Adrenal gland (tissue), 19 donors: ENCODE measurements around the gene EPN3. TPM values are rescaled to one million over a fixed set of nuclear protein-coding genes. Genes with fewer than 3 reads are reported as not detected.

Experiments used
- DNase-seq, 7 donors: peaks; one replicate each; pipeline ENCODE4 v3.0.0-alpha.2; 2019 to 2020
- H3K27ac ChIP-seq, 5 donors: fragments of 200-600 bp; sonication (generic) in 4 of 5; 1 replicate in 3 of 5; 2 replicates in 2 of 5; pipeline versions ENCODE4 v1.5.1 to v1.8.0; 2016 to 2020; ENCODE audit warnings: mild to moderate bottlenecking in 1 of 5
- H3K27me3 ChIP-seq: fragments of 200-600 bp; 2 replicates; pipeline ENCODE4 v1.8.0; 2021
- H3K36me3 ChIP-seq, 2 donors: fragments of 200-600 bp; replicated peaks in 1 of 2; 1 replicate in 1 of 2; 2 replicates in 1 of 2; pipeline versions ENCODE4 v1.5.1 to v1.8.0; 2018 to 2022
- H3K4me1 ChIP-seq, 2 donors: fragments of 200-600 bp; replicated peaks in 1 of 2; 1 replicate in 1 of 2; 2 replicates in 1 of 2; pipeline versions ENCODE4 v1.5.1 to v1.8.0; 2018 to 2021
- H3K4me3 ChIP-seq, 4 donors: fragments of 200-600 bp; sonication (generic) in 3 of 4; one replicate each; pipeline ENCODE4 v1.5.1; 2016 to 2018
- H3K9me3 ChIP-seq, 3 donors: fragments of 200-600 bp; sonication (generic) in 1 of 3; replicated peaks in 1 of 3; 1 replicate in 2 of 3; 2 replicates in 1 of 3; pipeline versions ENCODE4 v1.5.1 to v1.8.0; 2016 to 2021
- CTCF ChIP-seq, 6 experiments: fragments of 450-650 bp in 4 of 6; fragments of 200-600 bp in 2 of 6; sonication (generic) in 1 of 6; IDR thresholded peaks; 1 replicate in 5 of 6; 2 replicates in 1 of 6; pipeline versions ENCODE4 v1.5.1 to v1.8.0; 2016 to 2021; ENCODE audit warnings: antibody characterized with exemption in 6 of 6, mild to moderate bottlenecking in 2 of 6, moderate library complexity in 1 of 6
- POLR2A ChIP-seq, 2 donors: fragments of 450-650 bp; IDR thresholded peaks; one replicate each; pipeline ENCODE4 v1.6.1; 2017; ENCODE audit warnings: antibody characterized with exemption in 2 of 2, mild to moderate bottlenecking in 2 of 2, moderate library complexity in 1 of 2
- WGBS, 4 donors: extraction: QIAGEN DNeasy Blood & Tissue Kit in 2 of 4; methylation state at CpG; one replicate each; pipeline versions ENCODE4 v1.1.5 to v1.1.7; 2013 to 2017; 5-methylcytosine and 5-hydroxymethylcytosine counted together
- intact Hi-C, 2 donors: fragments of 100-400 bp; cut with DNase I; formaldehyde crosslinking; loops; one replicate each; pipeline versions ENCODE4 v1.14.1 to v1.15.0; 2022 to 2023
- long read RNA-seq, 10 donors: library from polyadenylated mRNA in 3 of 10; unstranded in 2 of 10; stranded (forward) in 1 of 10; transcript quantifications; one replicate each; pipeline ENCODE4 v2.0.0 and lab custom pipeline, GENCODE V29; 2021 to 2026
- polyA plus RNA-seq, 3 donors: library from polyadenylated mRNA; stranded (reverse); fragments of 200-250 nt in 2 of 3; fragments of 350-450 nt in 1 of 3; fragmentation: Illumina TruSeq in 1 of 3; extraction: RNeasy Lipid Tissue Mini Kit (QIAGEN cat#74804) in 1 of 3; gene quantifications; one replicate each; pipeline ENCODE4 v1.2.3, GENCODE V29; 2013 to 2014
- total RNA-seq, 9 donors: library from RNA; depleted of rRNA in 4 of 9; stranded (reverse); fragments of >200 nt in 4 of 9; fragments of 120-200 nt in 1 of 9; fragmentation: NEBNext Ultra II Directional in 1 of 9; extraction: Animal tissue kit (Norgen Biotek cat#: 25700) in 1 of 9; gene quantifications; one replicate each; pipeline versions ENCODE4 v1.1.0 to v1.2.4, GENCODE V29; 2013 to 2023
- donor health status: healthy with polysubstance abuse.
- donor health status: Bipolar disorder and iron deficiency.
- donor health status: DM: yes; HTN: yes; CAD: no.
- donor health status: DM: no; HTN: no; CAD: no.
- donor health status: DM: no; HTN: no; CAD: no.
- donor health status: DM: yes; HTN: yes; CAD: no.

EPN3 gene
- total RNA-seq, result 10 to 100 TPM in 7 of 9 donors, 1 to 10 TPM in 2; 1.7 to 96.1 (median 36.0) TPM
- 10 to 100 TPM in 2 of 3 donors, 1 to 10 TPM in 1; 1.2 to 32.3 (median 10.5) TPM for polyA plus RNA-seq
- long read RNA-seq, donor 1, result 0 reads
- long read RNA-seq, donor 2, full-length matches to known transcripts, result 1 of 1 reads
- long read RNA-seq, donor 2, partial matches to known transcripts, result 0 of 1 reads
- long read RNA-seq, donor 2, other reads (novel, unspliced or antisense), result 0 of 1 reads
- long read RNA-seq, donor 3, result 0 reads
- long read RNA-seq, donor 4, full-length matches to known transcripts, result 3 of 4 reads
- long read RNA-seq, donor 4, partial matches to known transcripts, result 0 of 4 reads
- long read RNA-seq, donor 4, other reads (novel, unspliced or antisense), result 1 of 4 reads
- long read RNA-seq, donor 5, full-length matches to known transcripts, result 8 of 47 reads
- long read RNA-seq, donor 5, partial matches to known transcripts, result 16 of 47 reads
- long read RNA-seq, donor 5, other reads (novel, unspliced or antisense), result 23 of 47 reads
- long read RNA-seq, donor 6, partial matches to known transcripts, result 1 of 1 reads
- long read RNA-seq, donor 6, other reads (novel, unspliced or antisense), result 0 of 1 reads
- long read RNA-seq, donor 7, result 0 reads
- long read RNA-seq, donor 8, result 0 reads
- long read RNA-seq, donor 9, result 0 reads
- long read RNA-seq, donor 10, result 0 reads

- no peaks in the 10 kb centered on the region for H3K27me3 ChIP-seq
- DNase-seq, result peak in 3 of 7 donors; percentile 46 to 59 (median 48)
- intact Hi-C loops, result no loop called here
- TF ChIP-seq CTCF (IDR thresholded peaks at IDR 0.05), result no peak
- TF ChIP-seq POLR2A (IDR thresholded peaks at IDR 0.05), result no peak
- H3K4me1 ChIP-seq, result peaks cover 27 to 38% of the 10 kb centered on the region in 2 donors
- peak within 1 kb of the TSS in 1 of 4 donors; percentile 47 for H3K4me3 ChIP-seq
- 1 to 17% (median 4%) methylated on average over 4 to 21 of the region's 21 CpGs for WGBS, 4 donors
- H3K9me3 ChIP-seq, result no peaks in the 10 kb centered on the region
- H3K27ac ChIP-seq, result peak within 1 kb of the TSS in 3 of 5 donors; percentile 84 to 89 (median 88)
- H3K36me3 ChIP-seq, result no peaks in the 10 kb centered on the region
Measured at GRCh38 chr17:50532452-50533024, at the start of gene EPN3. Gene EPN3, plus strand, starts transcription at chr17:50532735. Its CDS starts 3,822 bp downstream, at chr17:50536557.

- intact Hi-C loops, result loop anchor here (5.0 to 10.0 kb wide), 3 partner anchors 59 to 212 kb away; no protein-coding TSS in a partner anchor
- DNase-seq, result peak in 1 of 7 donors; percentile 26
- peak overlapping the region in 3 of 5 donors; percentile 21 to 83 (median 77) for H3K27ac ChIP-seq
Measured at GRCh38 chr17:50483266-50483665, 49.3 kb upstream of the EPN3 start.

GRCh38 chr17:50484386-50485155 lies 48.0 kb upstream of the EPN3 start:
- TF ChIP-seq CTCF (IDR thresholded peaks at IDR 0.05) (no peak), POLR2A (IDR thresholded peaks at IDR 0.05) (no peak)
- Histone ChIP-seq H3K4me3 (no peak overlapping the region), H3K36me3 (peaks cover 0 to 32% of the 10 kb centered on the region in 2 donors), H3K4me1 (peaks cover 7 to 18% of the 10 kb centered on the region in 2 donors), H3K27me3 (no peaks in the 10 kb centered on the region), H3K9me3 (no peaks in the 10 kb centered on the region), H3K27ac (peak overlapping the region in 2 of 5 donors; percentile 21 to 77)
- no peak for DNase-seq
- WGBS, 4 donors, result 92 to 97% (median 95%) methylated on average over 10 to 11 of the region's 11 CpGs
- intact Hi-C loops, result loop anchor here (5.0 to 10.0 kb wide), 4 partner anchors 58 to 210 kb away; no protein-coding TSS in a partner anchor

More at GRCh38 chr17:50483266-50483665, 49.3 kb upstream of the EPN3 start:
- no peaks in the 10 kb centered on the region for H3K27me3 ChIP-seq
- TF ChIP-seq CTCF (IDR thresholded peaks at IDR 0.05), result no peak
- no peak for TF ChIP-seq POLR2A (IDR thresholded peaks at IDR 0.05)
- 58 to 71% (median 65%) methylated on average over 2 to 5 of the region's 5 CpGs for WGBS, 4 donors
- peaks cover 11 to 22% of the 10 kb centered on the region in 2 donors for H3K4me1 ChIP-seq
- H3K9me3 ChIP-seq, result no peaks in the 10 kb centered on the region
- H3K36me3 ChIP-seq, result peaks cover 0 to 32% of the 10 kb centered on the region in 2 donors
- no peak overlapping the region for H3K4me3 ChIP-seq
